PC-9 (cell line): ENCODE results near the gene DNAJC22.

Source experiments
- EZH2 ChIP-seq: fragments of 200-600 bp; sonication (generic); IDR thresholded peaks from 2 replicates; pipeline ENCODE4 v1.8.0; 2017; ENCODE audit warnings: antibody characterized with exemption, low read depth
- TF ChIP-seq, protein P1 (sequence below): fragments of 200-600 bp; sonication (generic); conservative IDR thresholded peaks from 2 replicates; pipeline ENCODE4 v1.6.1; 2017; ENCODE audit warnings: mixed run types, antibody characterized with exemption, mild to moderate bottlenecking, moderate library complexity

DNA sequence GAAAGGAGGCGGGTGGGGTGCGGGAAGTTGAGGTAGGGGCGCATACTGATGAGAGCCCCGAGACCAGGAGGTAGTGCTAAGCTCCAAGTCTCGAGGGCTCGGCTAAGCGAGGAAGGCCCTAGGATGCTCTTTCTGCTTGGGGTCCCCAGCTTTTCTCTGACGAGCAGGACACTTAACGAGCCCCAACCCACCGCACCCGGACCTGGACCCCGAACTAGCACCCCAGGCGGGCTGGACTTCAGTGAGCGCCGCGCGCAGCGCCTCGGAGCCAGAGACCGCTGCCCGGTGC lies 5.0 kb upstream of the DNAJC22 start:
- TF ChIP-seq, protein P1, sequence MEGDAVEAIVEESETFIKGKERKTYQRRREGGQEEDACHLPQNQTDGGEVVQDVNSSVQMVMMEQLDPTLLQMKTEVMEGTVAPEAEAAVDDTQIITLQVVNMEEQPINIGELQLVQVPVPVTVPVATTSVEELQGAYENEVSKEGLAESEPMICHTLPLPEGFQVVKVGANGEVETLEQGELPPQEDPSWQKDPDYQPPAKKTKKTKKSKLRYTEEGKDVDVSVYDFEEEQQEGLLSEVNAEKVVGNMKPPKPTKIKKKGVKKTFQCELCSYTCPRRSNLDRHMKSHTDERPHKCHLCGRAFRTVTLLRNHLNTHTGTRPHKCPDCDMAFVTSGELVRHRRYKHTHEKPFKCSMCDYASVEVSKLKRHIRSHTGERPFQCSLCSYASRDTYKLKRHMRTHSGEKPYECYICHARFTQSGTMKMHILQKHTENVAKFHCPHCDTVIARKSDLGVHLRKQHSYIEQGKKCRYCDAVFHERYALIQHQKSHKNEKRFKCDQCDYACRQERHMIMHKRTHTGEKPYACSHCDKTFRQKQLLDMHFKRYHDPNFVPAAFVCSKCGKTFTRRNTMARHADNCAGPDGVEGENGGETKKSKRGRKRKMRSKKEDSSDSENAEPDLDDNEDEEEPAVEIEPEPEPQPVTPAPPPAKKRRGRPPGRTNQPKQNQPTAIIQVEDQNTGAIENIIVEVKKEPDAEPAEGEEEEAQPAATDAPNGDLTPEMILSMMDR: no peak
- no peak for TF ChIP-seq EZH2
